ENCODE measurements around the gene ZNF282.
"Not testable (repeated sequence)": the region's sequence is repeated elsewhere in the genome, so short reads cannot be mapped to it uniquely, and the experiment has no call there.

ZNF282 gene

DNA sequence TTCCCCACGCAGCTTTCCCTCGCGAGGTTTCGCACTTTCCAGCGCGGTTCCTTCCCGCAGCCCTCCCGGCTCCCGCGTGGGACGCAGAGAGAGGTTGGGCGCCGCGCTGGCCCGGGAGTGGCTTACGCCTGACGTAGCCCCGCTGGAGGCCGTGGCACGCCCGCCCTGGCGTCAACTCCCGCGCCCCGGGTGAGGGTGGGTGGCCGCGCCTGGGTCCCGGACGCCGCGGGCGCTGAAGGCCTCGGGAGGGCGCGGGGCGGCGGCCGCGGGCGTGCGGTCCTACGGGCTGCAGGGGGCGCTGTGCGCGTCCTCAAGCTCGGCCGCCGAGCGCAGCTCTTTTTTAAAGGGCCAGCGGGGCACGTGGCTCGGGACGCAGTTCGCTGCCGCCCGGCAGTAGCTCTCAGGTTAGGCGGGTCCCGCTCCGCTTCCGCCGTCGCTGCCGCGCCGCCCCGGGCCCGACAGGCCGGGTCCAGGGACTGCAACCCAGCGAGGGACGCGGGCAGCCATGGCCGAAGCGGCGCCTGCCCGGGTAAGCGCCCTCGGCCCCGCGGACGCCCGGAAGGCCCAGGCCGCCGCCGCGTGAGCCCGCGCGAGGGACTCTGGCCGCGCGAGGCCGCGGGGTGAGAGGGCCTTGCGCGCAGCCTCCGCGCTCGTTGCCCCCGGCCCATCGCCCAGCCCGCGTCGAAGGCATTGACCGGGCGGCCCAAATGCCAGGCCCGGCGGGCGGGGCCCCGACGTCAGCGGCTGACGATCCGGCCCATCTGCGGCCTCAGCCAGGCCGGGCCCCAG, 66.7 kb downstream of the ZNF282 start, which contains the start of gene ZNF783:
Gene ZNF783, plus strand, starts transcription at position 368 of the 789 bp plus-strand sequence. Its CDS starts 138 bp downstream, at position 506.
- DNase-seq = no peak

DNA sequence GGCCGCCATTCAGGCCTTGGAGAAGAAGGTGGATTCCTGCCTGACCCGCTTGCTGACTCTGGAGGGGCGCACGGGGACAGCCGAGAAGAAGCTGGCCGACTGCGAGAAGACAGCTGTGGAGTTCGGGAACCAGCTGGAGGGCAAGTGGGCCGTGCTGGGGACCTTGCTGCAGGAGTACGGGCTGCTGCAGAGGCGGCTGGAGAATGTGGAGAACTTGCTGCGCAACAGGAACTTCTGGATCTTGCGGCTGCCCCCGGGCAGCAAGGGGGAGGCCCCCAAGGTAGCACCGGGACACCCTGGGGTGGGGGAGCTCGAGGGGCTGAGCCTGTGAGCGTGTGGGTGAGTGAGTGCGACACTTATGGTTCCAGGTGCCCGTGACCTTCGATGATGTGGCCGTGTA, 71.1 kb downstream of the ZNF282 start:
- DNase-seq = no peak

DNA sequence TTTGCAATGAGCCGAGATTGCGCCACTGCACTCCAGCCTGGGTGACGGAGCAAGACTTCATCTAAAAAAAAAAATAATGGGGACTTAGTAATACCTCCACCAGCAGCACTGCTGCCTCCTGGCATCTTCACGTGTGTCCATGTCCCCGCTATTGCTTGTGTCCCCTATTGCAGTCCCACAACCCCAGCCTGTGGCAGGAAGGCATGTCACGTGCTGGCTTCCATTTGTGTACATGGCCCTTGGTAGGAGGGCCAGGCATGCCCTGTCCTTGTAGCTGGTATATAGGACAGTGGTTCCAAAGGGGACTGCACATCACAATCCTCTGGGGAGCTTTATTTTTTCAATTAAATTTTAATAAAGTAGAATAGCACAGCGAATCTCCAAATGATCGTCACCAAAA, 72.4 kb downstream of the ZNF282 start:
- DNase-seq = no peak

DNA sequence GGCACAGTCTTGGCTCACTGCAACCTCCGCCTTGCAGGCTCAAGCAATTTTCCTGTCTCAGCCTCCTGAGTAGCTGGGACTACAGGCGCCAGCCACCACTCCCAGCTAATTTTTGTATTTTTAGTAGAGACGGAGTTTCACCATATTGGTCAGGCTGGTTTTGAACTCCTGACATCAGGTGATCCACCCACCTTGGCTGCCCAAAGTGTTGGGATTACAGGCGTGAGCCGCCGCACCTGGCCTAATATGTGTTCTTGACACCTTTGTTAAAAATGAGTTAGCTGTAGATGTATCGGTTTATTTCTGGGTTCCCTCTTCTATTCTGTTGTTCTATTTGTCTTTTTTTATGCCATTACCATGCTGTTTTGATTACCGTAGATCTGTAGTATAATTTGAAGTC, 79.1 kb downstream of the ZNF282 start:
- not testable (repeated sequence) for DNase-seq
